H1 (cell line): ENCODE measurements around the gene LRRC9. TPM values are rescaled to one million over a fixed set of nuclear protein-coding genes. Genes with fewer than 3 reads are reported as not detected.
A peak's percentile ranks its signal among the peaks of the same experiment; 100 is the strongest.

ENCODE experiments used
- CTCF ChIA-PET: fragments of 300-600 bp; sonication (Branson Sonifier 250); formaldehyde crosslinking; loops from one replicate; lab custom pipeline; 2021; ENCODE audit not compliant: partially characterized antibody; lab: Charles Lee
- POLR2A ChIA-PET: fragments of 300-600 bp; sonication (Branson Sonifier 250); formaldehyde crosslinking; loops from one replicate; lab custom pipeline; 2021; ENCODE audit warnings: inconsistent platforms; ENCODE audit not compliant: partially characterized antibody; lab: Charles Lee
- DNase-seq, 2 experiments: peaks; one replicate each; pipeline versions ENCODE4 v3.0.0 to v3.0.0-alpha.2; 2010 to 2022; ENCODE audit warnings: low spot score in 2 of 2, low read depth in 1 of 2, mixed read lengths in 1 of 2
- FAIRE-seq: peaks from 2 replicates; lab custom pipeline; 2011; peaks lifted over from hg19 to GRCh38; lab: Jason Lieb, UNC
- H2AFZ ChIP-seq: 2 replicates; pipeline ENCODE4 v1.8.1; 2012; ENCODE audit warnings: low read length, inconsistent platforms
- H2AK5ac ChIP-seq: 2 replicates; pipeline ENCODE4 v1.6.1; 2013; ENCODE audit warnings: low read depth, low read length
- H2BK120ac ChIP-seq: replicated peaks from 2 replicates; pipeline ENCODE3; 2013; ENCODE audit warnings: low read depth, low read length, inconsistent platforms
- H2BK12ac ChIP-seq: 2 replicates; pipeline ENCODE4 v1.6.1; 2013; ENCODE audit warnings: low read depth, low read length
- H2BK15ac ChIP-seq: 2 replicates; pipeline ENCODE4 v1.6.1; 2013; ENCODE audit warnings: low read length
- H2BK20ac ChIP-seq: 2 replicates; pipeline ENCODE4 v1.6.1; 2013; ENCODE audit warnings: low read length
- H2BK5ac ChIP-seq: 2 replicates; pipeline ENCODE4 v1.6.1; 2013; ENCODE audit warnings: low read depth, low read length
- H3K14ac ChIP-seq: 2 replicates; pipeline ENCODE4 v1.6.1; 2013; ENCODE audit warnings: inconsistent platforms; ENCODE audit not compliant: insufficient read length
- H3K18ac ChIP-seq: 2 replicates; pipeline ENCODE4 v1.6.1; 2013; ENCODE audit warnings: low read length; ENCODE audit errors: extremely low read depth
- H3K23ac ChIP-seq: 2 replicates; pipeline ENCODE4 v1.6.1; 2013; ENCODE audit warnings: inconsistent platforms; ENCODE audit not compliant: insufficient read length
- H3K23me2 ChIP-seq: 2 replicates; pipeline ENCODE4 v1.6.1; 2013; ENCODE audit warnings: low read depth, low read length
- H3K27ac ChIP-seq: 2 replicates; pipeline ENCODE4 v1.6.1; 2011; ENCODE audit warnings: low read depth, low read length, inconsistent platforms
- H3K27me3 ChIP-seq, 4 experiments: replicated peaks in 1 of 4; 1 replicate in 1 of 4; 2 replicates in 3 of 4; pipeline versions ENCODE4 v1.6.1 to v1.8.1; 2011 to 2013; ENCODE audit warnings: low read length in 3 of 4, mild to moderate bottlenecking in 3 of 4, inconsistent platforms in 2 of 4, mixed read lengths in 2 of 4, moderate library complexity in 1 of 4; ENCODE audit not compliant: control insufficient read depth in 3 of 4, insufficient read depth in 3 of 4; ENCODE audit errors: extremely low read depth in 1 of 4
- H3K36me3 ChIP-seq, 4 experiments: 2 replicates each; pipeline versions ENCODE4 v1.6.1 to v1.8.1; 2011 to 2013; ENCODE audit warnings: mild to moderate bottlenecking in 4 of 4, low read length in 3 of 4, moderate library complexity in 2 of 4, control low read depth in 1 of 4, inconsistent platforms in 1 of 4; ENCODE audit not compliant: insufficient read depth in 4 of 4, control insufficient read depth in 2 of 4
- H3K4ac ChIP-seq: replicated peaks from 2 replicates; pipeline ENCODE3; 2013; ENCODE audit warnings: low read length, low read depth, mixed read lengths, inconsistent platforms; ENCODE audit not compliant: insufficient read length
- H3K4me1 ChIP-seq, 4 experiments: replicated peaks in 1 of 4; 1 replicate in 1 of 4; 2 replicates in 3 of 4; pipeline versions ENCODE4 v1.6.1 to v1.8.1; 2011 to 2013; ENCODE audit warnings: low read length in 3 of 4, inconsistent platforms in 2 of 4, mixed read lengths in 1 of 4; ENCODE audit not compliant: insufficient read depth in 4 of 4, control insufficient read depth in 3 of 4
- H3K4me2 ChIP-seq, 2 experiments: 2 replicates each; pipeline versions ENCODE4 v1.6.1 to v1.8.1; 2011 to 2013; ENCODE audit warnings: low read depth in 2 of 2, low read length in 2 of 2, control low read depth in 1 of 2, inconsistent platforms in 1 of 2, mild to moderate bottlenecking in 1 of 2; ENCODE audit not compliant: insufficient read depth in 1 of 2
- H3K4me3 ChIP-seq, 4 experiments: fragments of 200-600, 300-600 bp in 1 of 4; sonication (generic), shearing (Covaris generic), sonication (Bioruptor Twin) in 1 of 4; 2 replicates each; pipeline versions ENCODE4 v1.5.1 to v1.8.1; 2011 to 2016; ENCODE audit warnings: low read length in 4 of 4, low read depth in 3 of 4, control low read depth in 2 of 4, inconsistent platforms in 2 of 4, mild to moderate bottlenecking in 2 of 4, mixed read lengths in 1 of 4, moderate library complexity in 1 of 4; ENCODE audit not compliant: insufficient read depth in 2 of 4; ENCODE audit errors: extremely low read depth in 1 of 4
- H3K56ac ChIP-seq: replicated peaks from 2 replicates; pipeline ENCODE3; 2013; ENCODE audit warnings: low read depth, mild to moderate bottlenecking, mixed read lengths, low read length, inconsistent platforms; ENCODE audit not compliant: insufficient read length
- H3K79me1 ChIP-seq: 2 replicates; pipeline ENCODE4 v1.6.1; 2013; ENCODE audit warnings: low read depth, low read length, control low read depth
- H3K79me2 ChIP-seq, 2 experiments: 2 replicates each; pipeline versions ENCODE4 v1.6.1 to v1.8.1; 2012 to 2013; ENCODE audit warnings: low read length in 2 of 2, mild to moderate bottlenecking in 2 of 2, inconsistent platforms in 1 of 2; ENCODE audit not compliant: insufficient read depth in 2 of 2, control insufficient read depth in 1 of 2
- H3K9ac ChIP-seq, 4 experiments: replicated peaks in 1 of 4; 1 replicate in 1 of 4; 2 replicates in 3 of 4; pipeline versions ENCODE4 v1.6.1 to v1.8.1; 2011 to 2013; ENCODE audit warnings: low read depth in 3 of 4, low read length in 3 of 4, control low read depth in 2 of 4, mild to moderate bottlenecking in 2 of 4, moderate library complexity in 2 of 4, inconsistent platforms in 1 of 4; ENCODE audit errors: extremely low read depth in 1 of 4
- H3K9me3 ChIP-seq, 2 experiments: 2 replicates each; pipeline versions ENCODE4 v1.6.1 to v1.8.1; 2012 to 2013; ENCODE audit warnings: mild to moderate bottlenecking in 2 of 2, moderate library complexity in 2 of 2, control low read depth in 1 of 2, inconsistent platforms in 1 of 2, low read depth in 1 of 2, low read length in 1 of 2, mixed read lengths in 1 of 2; ENCODE audit not compliant: insufficient read depth in 2 of 2
- H4K20me1 ChIP-seq, 2 experiments: replicated peaks in 1 of 2; 2 replicates each; pipeline versions ENCODE3 to v1.8.1; 2011 to 2013; ENCODE audit warnings: inconsistent platforms in 2 of 2, low read length in 2 of 2, mild to moderate bottlenecking in 1 of 2; ENCODE audit not compliant: insufficient read depth in 2 of 2, control insufficient read depth in 1 of 2
- H4K5ac ChIP-seq: 2 replicates; pipeline ENCODE4 v1.6.1; 2013; ENCODE audit warnings: low read length, low read depth, mixed read lengths, inconsistent platforms; ENCODE audit not compliant: insufficient read length
- H4K8ac ChIP-seq: 2 replicates; pipeline ENCODE4 v1.8.0; 2013; ENCODE audit warnings: mild to moderate bottlenecking, moderate library complexity, low read length, inconsistent platforms; ENCODE audit not compliant: insufficient read depth; ENCODE audit errors: extremely low read depth
- H4K91ac ChIP-seq: replicated peaks from 2 replicates; pipeline ENCODE3; 2013; ENCODE audit warnings: low read length, mixed read lengths, inconsistent platforms; ENCODE audit not compliant: insufficient read length
- CHD2 ChIP-seq: IDR thresholded peaks from 2 replicates; pipeline ENCODE4 v1.6.1; 2012; ENCODE audit warnings: low read length, improper control_type of control experiment
- GABPA ChIP-seq: IDR thresholded peaks from 2 replicates; pipeline ENCODE4 v1.6.1; 2011; ENCODE audit warnings: mild to moderate bottlenecking, low read length, moderate library complexity, borderline replicate concordance; ENCODE audit not compliant: insufficient read depth
- SRF ChIP-seq: IDR thresholded peaks from 2 replicates; pipeline ENCODE4 v1.6.1; 2011; ENCODE audit warnings: mild to moderate bottlenecking, low read depth, low read length, moderate library complexity
- WGBS, 2 experiments: shearing (Covaris generic) in 1 of 2; methylation state at CpG; one replicate each; pipeline versions ENCODE4 v1.1.6 to v1.1.7; 2013 to 2015; ENCODE audit warnings: low lambda C conversion rate in 2 of 2, mixed read lengths in 2 of 2, inconsistent platforms in 1 of 2, low coverage in 1 of 2, missing lambda C conversion rate in 1 of 2; ENCODE audit not compliant: insufficient replicate concordance in 2 of 2, insufficient coverage in 1 of 2, insufficient read length in 1 of 2; ENCODE audit errors: extremely low coverage in 1 of 2, missing lambda C conversion rate in 1 of 2; 5-methylcytosine and 5-hydroxymethylcytosine counted together
- polyA plus RNA-seq, 7 experiments: library from polyadenylated mRNA; depleted of rRNA in 3 of 7; stranded (reverse) in 5 of 7; unstranded in 2 of 7; fragments of >200 nt in 5 of 7; fragments of 200-250 nt in 2 of 7; gene quantifications; 1 replicate in 5 of 7; 2 replicates in 1 of 7; 4 replicates in 1 of 7; pipeline versions ENCODE4 v1.2.1 to v1.2.3, GENCODE V29; 2011 to 2013; ENCODE audit warnings: missing spikeins in 2 of 7, mixed read lengths in 2 of 7
- total RNA-seq: library from RNA; stranded (reverse); fragmentation: NEBNext Ultra II Directional; extraction: Animal tissue kit (Norgen Biotek cat#: 25700); gene quantifications from 2 replicates; pipeline ENCODE4 v1.2.1, GENCODE V29; 2021
- TF ChIP-seq, protein P1 (sequence below): IDR thresholded peaks from 2 replicates; pipeline ENCODE4 v1.6.1; 2012; ENCODE audit warnings: inconsistent platforms
- TF ChIP-seq, protein P2 (sequence below): IDR thresholded peaks from 2 replicates; pipeline ENCODE4 v1.6.1; 2011; ENCODE audit warnings: low read depth, mild to moderate bottlenecking, low read length; ENCODE audit not compliant: insufficient read depth

LRRC9 gene
- total and polyA plus RNA-seq, 2 of the 8 experiments (the other 6 are each of a cell fraction or from before 2014, with no cell fraction given), result 0.12 to 0.84 TPM

DNA sequence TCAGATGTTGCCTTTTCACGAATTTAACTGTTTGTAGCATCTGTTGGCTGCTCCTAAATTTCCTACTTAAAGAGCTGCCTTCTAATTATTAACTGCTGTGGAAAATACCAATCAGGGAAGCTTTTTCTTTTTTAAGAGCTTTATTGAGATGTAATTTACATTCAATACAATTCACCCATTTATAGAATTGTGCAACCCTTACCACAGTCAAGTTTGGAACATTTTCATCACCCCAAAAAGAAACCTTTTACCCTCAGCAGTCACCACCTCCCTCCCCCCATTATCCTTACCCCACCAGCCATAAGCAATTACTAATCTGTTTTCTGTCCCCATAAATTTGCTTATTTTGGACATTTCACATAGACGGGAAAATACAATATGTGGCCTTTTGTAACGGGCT lies 173.1 kb downstream of the LRRC9 start:
- CTCF ChIA-PET, result interaction anchor here (1.4 to 1.7 kb wide), 3 partner anchors 8 to 128 kb away, joined by 3 to 5 read pairs (median 5); no protein-coding TSS in a partner anchor

More for the DNA sequence above, 173.1 kb downstream of the LRRC9 start:
- peak overlapping the region; percentile 83 to 97 (median 94); a peak in 5 of 7 replicates for H3K9ac ChIP-seq
- no peak for TF ChIP-seq CHD2
- TF ChIP-seq, protein P1, sequence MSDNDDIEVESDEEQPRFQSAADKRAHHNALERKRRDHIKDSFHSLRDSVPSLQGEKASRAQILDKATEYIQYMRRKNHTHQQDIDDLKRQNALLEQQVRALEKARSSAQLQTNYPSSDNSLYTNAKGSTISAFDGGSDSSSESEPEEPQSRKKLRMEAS, result no peak
- no peak for TF ChIP-seq SRF
- TF ChIP-seq GABPA, result no peak
- TF ChIP-seq, protein P2, sequence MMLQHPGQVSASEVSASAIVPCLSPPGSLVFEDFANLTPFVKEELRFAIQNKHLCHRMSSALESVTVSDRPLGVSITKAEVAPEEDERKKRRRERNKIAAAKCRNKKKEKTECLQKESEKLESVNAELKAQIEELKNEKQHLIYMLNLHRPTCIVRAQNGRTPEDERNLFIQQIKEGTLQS, result no peak
- TF ChIP-seq, all 59 proteins: peak for 0
- Histone ChIP-seq H3K4me3 (peak overlapping the region; percentile 91 to 96 (median 94)), H4K20me1 (peaks cover 0 to 3% of the 10 kb centered on the region in 2 experiments), H4K91ac (no peak overlapping the region), H2BK5ac (no peak overlapping the region), H2AFZ (no peak overlapping the region), H3K18ac (no peak overlapping the region), H4K5ac (no peak overlapping the region), H3K4ac (no peak overlapping the region), H2BK120ac (no peak overlapping the region), H2AK5ac (no peak overlapping the region), H3K4me2 (peak overlapping the region; percentile 88 to 89), H3K23ac (no peak overlapping the region), H3K56ac (no peak overlapping the region), H3K14ac (no peak overlapping the region), H3K79me1 (peaks cover 5% of the 10 kb centered on the region; the same call in 1 of the 2 replicates), H3K23me2 (peaks cover 7% of the 10 kb centered on the region; the same call in 1 of the 2 replicates), H3K27me3 (no peaks in the 10 kb centered on the region), H2BK12ac (no peak overlapping the region), H2BK15ac (no peak overlapping the region), H3K79me2 (peaks cover 6 to 55% of the 10 kb centered on the region in 2 experiments; a peak in 3 of 4 replicates), H4K8ac (no peak overlapping the region), H3K4me1 (peaks cover 5 to 10% (median 9%) of the 10 kb centered on the region in 4 experiments), H3K36me3 (peaks cover 0 to 8% (median 1%) of the 10 kb centered on the region in 4 experiments; a peak in 2 of 8 replicates), H3K27ac (no peak overlapping the region), H3K9me3 (no peaks in the 10 kb centered on the region), H2BK20ac (no peak overlapping the region)
- WGBS, 2 experiments, result 38% methylated on average over 3 of the region's 3 CpGs; no CpG with 5 or more reads in 1 of the 2 experiments
- FAIRE-seq (no peak), DNase-seq (no peak)
- POLR2A ChIA-PET, result interaction anchor here (1.4 to 1.7 kb wide), 4 partner anchors 12 to 156 kb away, joined by 3 to 5 read pairs (median 4); partner anchors contain the start of genes DHRS7 and PPM1A
